Stimulated activated CD8-positive, alpha-beta memory T cell treated with anti-CD3 and anti-CD28 coated beads, Interleukin-2, amount 100 ng/mL, for 1 hour (primary cell): Measurements from ENCODE around the gene FOXN3.

Experiments
- DNase-seq, 2 donors: peaks; one replicate each; pipeline ENCODE4 v3.0.0-alpha.2; 2020; ENCODE audit warnings: low read depth in 2 of 2

FOXN3 gene

DNA sequence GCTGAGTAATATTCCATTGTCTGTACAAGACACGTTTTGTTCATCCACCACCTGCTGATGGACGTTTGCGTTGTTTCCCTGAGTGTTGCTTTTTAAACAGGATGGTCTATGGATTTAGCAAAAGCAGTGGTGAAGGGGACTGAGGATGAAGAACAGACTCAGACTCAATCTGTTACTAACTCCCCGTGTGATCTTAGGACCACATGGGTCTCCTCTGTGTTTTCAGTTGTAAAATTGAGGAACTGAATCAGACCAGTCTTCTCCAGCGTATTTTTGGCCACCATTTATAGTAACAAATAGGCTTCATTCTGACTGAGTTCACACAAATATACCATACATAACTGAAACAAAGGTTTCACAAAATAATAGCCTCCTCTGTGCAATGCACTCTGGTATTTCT lies 85.6 kb downstream of the FOXN3 start:
- no peak for DNase-seq

DNA sequence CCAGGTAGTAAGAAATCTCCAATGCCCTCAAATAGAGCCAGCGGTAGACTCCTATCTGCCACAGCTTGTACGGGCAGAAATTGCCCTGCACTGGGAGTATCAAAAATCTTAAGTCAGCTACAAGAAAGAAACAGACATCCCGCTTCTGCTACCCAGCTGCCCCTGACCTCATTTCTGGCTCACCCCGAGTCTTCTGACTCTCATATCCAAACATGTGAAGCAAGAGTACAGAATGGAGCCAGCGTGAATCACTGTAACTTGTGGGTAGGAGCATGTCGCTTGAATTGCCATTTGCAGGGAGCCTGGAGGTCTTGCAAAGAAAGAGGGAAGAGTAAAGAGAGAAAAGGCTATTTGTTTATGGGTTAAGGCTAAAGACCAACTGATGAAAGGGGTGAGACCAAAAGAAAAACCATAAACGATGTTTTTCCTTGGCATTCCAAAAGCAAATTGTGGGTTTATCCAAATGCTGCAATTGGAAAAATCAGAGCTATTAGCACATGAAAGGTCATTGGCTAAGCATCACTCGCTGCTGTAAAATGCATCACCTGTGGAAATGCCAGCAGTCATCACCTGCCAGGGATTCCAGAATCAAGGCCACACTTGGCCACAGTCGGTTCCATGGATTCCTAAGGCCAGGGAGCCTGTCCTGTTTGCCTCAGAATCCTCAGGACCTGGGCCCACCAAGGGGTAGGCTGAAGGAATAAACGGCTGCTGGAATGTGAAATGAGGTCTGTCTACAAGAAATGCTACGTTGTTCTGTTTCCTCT lies 86.6 kb downstream of the FOXN3 start:
- no peak for DNase-seq

DNA sequence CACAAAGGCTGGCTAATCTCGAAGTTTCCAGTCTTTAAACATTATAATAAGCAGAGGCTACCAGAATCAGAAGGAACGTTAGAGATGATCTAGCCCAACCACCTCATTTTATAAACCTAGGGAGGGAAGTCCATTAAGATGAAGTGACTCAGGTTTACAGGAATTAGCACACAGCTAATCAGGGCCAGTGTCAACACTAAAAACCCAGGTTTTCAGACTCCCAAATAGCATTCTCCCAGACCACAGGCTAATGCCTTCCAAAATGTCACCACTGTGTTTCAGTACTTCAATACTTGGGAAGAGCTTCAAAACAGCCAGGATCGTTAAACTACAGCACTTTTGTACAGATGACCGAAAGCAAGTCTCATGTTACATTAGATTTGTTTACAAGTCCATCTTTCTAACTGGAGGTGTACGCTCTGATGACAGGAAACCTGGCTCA lies 89.2 kb downstream of the FOXN3 start:
- DNase-seq, result no peak

DNA sequence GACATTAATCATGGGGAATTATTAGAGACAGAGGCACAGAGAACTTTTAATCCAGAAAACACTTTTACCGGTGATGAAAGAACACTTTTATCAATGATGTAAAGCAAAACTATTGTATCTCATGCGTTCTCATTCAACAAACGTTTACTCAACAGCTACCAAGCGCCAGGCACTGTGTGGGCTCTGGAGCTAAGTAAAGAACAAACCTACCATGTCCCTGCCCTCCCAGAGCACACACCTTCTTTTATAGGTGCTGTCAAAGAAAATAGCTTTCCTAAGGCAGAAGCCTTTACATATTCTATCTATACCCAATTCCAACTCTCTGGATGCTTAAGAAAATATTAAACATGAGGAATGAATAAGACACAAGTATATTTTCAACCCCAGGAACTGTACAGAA lies 91.1 kb downstream of the FOXN3 start:
- no peak for DNase-seq

DNA sequence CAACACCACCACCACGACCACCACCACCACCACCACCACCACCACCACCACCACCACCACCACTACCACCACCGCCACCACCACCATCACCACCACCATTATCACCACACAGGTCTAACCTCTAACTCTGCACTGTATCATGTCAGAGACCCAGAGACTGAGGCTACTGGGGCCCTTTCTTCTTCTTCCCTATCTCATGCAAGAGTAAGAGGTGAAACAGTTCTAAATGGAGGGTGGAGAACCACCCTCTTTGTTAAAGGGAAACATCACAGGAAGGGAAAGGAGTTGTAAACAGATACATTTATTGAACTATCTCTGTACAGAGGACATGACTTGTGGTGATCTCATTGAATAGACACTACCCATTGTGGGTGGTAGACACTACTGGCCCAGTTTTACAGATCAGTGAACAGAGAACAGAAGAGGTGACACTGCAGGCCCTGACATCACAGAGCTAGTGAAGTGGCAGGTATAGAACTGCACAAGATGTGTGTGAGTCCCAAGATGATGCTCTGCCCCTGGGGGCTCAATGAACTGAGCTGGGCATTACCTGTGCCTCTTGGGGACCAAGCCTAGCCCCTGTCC lies 91.6 kb downstream of the FOXN3 start:
- DNase-seq, result no peak

DNA sequence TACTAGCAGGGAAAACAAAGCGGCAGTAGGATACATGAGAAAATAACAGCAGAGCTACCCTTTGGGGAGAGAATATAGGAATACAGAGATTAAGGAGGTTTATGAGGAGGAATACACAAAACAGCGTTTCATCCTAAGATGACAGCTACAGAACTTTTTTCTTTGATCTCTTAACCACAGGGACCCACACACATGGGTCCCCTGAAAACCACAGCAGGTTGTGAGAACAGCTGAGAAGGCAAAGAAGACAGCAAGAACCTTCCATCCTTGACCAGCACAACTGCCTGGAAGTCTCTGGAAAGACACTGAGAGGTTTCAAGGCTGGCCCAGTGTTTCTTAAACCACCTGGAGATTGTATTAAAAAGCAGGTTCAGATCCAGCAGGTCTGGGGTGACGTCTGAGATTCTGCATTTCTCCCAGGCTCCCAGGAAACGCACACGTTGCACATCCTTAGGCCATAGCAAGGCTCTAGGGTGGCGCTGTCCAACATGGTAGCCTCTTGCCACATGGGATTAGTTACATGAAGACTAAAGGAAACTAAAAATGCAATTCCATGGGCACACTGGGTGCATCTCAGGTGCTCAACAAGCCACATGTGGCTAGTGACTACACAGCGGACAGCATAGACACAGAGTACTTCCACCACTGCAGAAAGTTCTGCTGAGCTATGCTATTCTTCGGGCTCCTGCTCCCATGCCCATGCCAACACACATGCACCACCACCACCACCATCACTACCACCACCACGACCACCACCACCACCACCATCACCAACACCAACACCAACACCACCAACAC lies 92.3 kb downstream of the FOXN3 start:
- DNase-seq, result no peak

DNA sequence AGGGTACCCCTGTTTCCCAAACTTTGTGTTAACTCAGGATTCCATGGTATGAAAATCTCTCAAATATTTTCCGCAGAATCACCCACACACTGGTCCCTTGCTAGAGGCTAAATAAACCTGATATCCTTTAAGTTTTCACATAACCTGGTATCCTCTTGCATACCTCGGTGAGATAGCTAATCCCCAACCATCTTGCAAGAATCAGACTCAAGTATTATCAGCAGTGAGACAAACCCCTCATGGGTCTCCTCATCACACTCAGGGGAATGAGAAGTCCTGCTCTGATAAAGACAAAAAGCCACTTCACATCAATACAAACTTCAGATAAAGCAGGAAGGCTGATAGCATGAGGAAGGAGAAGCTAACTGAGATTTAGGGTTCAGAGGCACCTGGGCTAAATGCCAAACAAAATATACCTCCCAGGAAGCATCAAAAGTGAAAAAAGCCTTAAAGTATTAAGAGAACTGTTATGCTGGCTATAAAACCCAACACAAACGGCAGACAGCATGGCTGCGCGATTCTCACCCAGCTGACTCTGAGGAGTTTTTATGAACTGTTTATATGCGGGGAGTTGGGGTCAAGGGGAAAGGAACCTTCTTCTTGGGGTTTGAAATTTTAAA lies 96.5 kb downstream of the FOXN3 start:
- DNase-seq, result no peak

DNA sequence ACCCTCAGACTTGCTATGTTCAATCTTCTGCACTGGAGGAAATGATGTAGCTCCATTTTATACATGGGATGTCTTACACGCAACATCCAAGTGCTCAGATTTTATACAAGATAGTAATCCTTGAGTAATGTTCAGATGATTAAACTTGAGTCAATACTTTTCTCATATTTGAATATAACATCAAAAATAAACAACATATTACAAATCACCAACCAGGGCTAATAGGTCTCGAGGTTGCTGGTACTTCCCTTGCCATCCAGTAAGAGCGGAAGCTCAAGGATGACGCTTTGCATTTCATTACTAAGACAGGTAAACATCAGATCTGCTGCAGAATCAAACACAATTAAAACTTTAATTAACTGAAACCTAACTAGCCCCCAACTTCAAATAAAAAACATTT lies 97.3 kb downstream of the FOXN3 start:
- no peak for DNase-seq

DNA sequence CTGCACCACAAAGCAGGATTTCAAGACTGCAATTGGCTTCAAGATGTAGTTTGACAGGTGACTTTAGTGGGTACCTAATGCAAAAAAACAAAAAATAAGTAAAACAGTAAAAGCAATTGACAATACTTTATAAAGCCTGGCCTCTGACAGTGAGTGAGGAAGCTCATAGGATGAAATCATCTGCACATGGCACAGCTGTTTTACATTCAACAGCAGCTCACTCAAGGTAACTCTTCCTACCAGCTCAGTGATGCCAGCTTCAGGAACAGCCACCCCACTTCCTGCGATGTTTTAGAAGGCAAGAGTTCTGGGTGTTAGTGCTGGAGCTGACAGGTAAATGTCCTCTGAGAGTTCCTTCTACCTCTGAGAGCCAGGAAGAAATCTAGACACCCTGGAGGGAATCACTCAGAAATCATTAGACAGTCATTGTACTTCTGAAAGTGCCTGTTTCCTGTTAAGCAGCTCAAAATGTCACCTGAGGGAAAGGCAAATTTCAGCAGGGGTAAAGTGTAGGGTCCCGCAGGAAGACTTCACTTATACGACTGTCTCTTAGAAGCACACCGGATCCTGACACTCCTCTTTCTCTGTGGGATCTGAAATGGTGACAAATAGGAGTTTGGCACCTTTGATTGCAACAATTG lies 99.9 kb downstream of the FOXN3 start:
- DNase-seq, result no peak

DNA sequence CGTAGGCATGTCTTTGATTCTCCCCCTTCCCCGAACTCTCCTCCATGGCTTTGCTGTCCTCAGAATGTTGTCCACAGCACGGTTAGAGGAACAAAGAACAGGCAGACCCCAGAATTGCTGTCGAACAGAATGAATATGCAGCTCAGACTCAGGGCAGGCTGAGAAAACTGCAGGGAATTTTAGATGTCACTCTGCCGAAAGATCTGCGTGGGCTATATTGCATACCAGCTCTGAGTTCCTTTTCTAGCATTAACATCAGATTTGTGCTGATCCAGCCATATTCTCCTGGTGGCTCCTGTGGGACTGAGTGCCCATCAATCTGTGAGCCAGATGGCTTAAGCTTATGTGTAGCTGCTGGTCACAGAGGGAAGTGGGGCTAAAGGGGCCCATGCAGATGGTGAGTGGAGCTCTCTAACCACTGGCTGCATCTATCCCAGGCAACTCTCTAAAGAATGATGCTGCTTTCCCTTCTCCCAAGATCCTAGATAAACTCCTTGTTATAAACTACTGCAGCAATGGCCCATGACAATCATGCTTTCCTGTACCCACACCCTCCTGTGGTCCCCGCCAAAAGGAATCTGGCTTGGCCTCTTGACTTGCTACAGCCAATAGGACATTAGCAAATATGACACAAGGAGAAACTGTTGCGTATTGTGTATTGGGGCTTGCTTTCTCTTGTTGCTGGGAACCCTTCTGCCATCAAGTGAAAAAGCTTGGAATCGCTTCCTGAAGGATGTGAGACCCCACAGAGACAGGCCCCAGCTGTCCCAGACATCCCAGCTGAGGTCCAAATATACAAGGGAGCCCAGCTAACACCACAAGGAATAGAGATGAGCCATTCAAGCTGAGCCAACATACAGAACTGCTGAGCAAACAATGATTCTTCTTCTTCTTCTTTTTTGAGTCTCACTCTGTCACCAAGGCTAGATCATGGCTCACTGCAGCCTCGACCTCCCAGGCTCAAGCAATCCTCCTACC lies 101.3 kb downstream of the FOXN3 start:
- DNase-seq, result no peak

DNA sequence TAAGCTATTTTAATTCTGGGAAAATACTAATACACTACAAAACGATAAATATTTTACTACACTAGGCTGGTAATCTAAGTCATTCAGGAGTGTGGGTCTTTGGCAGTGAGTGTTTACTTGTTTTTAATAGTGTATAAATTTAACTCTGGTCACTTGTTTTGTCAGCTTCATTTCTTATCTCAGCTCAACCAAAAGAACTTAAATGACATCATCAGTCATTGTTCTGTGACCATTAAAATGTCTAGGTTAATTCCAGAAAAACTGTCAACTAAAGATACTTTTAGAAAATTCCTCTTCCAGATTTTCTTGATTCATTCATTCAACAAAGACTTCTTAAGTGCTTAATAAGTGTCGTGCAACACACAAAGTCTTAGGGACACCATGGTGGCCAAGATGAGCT lies 102.8 kb downstream of the FOXN3 start:
- DNase-seq, result no peak

DNA sequence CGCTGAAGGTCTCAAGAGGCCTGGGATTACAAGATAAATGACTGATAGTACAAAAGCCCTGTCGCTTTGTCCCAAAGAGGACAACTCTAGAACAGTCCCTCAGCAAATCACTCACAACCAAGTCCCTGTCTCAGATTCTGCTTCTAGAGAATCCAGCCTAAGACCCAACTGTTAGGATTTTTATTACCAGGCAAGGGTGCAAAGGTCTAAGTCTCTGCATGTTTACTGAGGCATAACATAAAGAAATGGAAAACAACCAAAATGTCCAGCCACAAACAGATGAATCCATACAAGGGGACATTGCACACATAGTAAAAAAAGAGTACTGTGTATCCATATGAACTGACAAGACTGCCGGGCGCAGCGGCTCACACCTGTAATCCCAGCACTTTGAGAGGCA lies 104.1 kb downstream of the FOXN3 start:
- no peak for DNase-seq

DNA sequence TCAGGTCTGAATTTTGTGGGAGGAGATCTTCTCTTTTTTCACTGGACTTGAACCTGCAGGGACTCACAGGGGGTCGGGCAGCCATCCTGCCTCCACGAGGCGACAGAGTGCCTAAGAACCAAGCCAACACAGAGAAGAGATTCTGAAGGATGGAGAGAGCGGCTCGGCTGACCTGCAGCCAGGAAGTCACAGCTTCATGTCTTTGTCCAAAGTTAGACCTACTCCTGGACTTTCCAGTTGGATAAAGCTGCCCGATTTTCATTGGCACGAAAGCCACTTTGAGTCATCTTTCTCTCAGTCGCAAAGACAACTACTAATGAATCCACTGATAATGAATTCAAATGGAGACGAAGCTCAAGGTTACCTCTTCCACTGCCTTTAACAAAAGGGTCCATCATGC lies 106.8 kb downstream of the FOXN3 start:
- no peak for DNase-seq

DNA sequence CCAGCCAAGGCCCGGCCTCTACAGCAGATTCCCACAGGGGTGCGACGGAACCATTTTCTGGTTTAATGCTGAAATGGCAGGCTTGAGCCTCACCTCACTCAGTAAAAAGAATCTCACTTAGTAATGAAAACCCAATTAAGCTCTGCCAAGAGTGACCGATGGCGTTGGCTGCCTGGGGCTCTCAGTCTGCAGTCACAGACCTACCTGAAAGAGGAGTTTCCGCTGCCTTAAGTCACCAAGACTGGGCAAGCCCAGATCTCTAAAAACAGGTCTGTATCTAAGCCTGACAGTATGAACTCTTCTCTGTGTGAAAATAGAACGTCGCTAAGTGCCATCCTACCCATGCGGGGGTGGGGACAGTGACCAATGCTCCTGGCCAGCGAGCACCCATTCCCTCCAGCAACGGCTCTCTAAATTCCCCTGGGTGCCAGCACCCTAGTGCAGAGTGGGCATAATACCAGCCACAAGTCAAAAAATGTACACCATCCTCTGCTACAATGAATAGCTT lies 107.3 kb downstream of the FOXN3 start:
- DNase-seq, result no peak

DNA sequence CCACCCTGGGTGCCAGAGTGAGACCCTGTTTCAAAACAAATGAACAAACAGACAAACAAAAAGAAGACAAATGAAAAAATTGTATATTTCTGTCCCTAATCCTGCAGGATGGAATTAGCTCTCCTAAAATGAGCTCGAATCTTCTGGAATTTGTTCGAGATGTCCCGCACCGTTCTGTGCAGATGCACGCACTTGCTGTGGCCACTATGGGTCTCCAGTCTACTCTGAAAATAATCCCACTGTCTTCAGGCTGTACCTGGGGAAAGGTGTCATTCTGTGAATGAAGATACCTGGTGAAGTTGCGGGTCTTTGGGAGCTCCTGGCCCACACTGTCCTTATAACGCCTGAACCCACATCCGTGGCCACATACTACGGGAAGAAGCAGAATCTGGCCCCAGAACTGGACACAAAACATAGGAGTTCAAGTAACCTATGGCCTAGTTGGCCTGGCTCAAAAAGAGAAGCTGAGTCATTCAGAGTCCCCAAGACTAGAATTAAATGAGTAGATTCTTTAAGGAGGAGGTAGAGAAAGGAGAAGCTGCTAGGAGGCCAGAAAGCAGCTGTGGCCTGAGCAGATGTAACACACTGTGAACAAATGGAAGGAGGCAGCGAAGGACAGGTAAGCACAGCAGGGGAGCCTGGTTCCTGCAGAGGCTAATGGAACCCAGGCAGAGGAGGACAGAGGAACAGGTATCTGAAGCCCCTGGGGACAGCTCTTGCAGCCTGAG lies 108.6 kb downstream of the FOXN3 start:
- DNase-seq, result no peak

DNA sequence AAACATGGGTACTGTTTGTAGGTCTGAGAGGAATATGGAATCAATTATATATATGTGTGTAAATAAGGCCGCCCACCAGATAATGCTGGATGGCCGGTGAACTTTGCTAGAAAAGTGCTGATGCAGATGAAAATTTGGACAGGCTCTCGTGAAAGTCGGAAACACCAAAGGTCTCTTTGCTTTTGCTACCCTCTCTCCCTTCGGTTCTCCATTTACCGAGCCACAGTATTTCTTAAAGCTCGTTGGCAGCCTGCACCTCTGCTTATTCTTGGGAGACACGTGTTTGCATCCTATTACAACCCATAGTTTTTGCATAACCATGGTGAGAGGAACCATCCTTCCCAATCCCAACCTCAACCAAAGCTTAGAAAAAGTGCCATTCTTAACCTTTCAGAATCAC lies 109.6 kb downstream of the FOXN3 start:
- no peak for DNase-seq

DNA sequence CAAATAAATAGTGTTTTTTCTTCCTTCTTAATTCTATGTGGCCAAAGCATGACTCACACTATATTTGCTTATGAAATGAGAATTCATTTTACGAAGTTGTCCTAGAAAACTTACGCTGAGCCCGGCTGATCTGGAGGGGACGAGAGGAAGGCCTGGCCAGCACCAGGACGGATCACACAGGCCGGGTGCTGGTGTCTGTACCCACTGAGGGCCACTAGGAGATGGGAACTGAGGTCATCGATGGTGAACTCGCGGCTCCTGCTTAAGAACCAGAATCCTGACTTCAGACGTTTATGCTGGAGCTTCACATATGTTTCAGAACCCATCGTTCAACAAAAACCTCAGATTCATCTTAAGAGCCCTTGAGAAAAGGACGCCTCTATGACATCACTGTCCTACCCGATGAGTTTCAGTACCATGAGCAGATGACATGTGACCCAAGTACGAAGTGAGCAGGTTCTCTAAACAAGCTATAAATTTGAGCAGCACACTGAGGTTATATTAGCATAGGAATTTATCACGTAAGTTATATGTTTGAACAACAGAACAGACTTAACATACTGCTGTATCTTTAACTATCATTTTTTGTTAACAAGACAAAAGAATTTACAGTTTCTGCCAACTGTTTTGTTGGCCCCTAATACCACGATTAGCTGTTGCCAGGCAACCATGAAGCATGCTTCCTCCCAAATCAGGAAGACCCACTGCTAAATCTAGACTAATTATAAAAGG lies 111.9 kb downstream of the FOXN3 start:
- DNase-seq, result no peak

DNA sequence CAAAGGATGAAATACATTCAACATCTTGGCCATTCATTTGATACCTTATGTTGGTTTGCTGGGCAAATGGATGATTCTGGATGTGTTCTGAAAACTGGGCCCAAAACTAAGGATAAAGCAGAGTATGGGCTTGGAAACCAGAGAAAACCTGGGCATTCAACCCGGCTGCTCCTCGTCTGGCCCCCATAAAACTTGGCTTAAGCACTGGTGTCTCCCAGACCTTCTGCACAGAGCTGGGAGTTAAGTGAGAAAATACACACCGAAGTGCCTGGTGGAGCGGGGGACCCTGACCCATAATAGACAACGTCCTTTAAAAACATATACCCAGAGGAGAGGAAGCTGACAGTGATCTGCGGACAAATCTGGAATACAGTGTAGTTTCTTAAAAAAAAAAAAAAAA lies 112.5 kb downstream of the FOXN3 start:
- no peak for DNase-seq
